ELR (cell line): Measurements from ENCODE around the gene SERPINA5.

Experiments used
- DNase-seq: peaks from one replicate; pipeline ENCODE4 v3.0.0-alpha.2; 2015; ENCODE audit warnings: low read depth

The SERPINA5 gene

GRCh38 chr14:94581127-94581999 lies at the start of gene SERPINA5:
Gene SERPINA5, plus strand, starts transcription at chr14:94581426. Its CDS starts 5,937 bp downstream, at chr14:94587363.
- DNase-seq = peak; percentile 76

GRCh38 chr14:94532447-94532846 lies 48.8 kb upstream of the SERPINA5 start:
- peak; percentile 74 for DNase-seq

- DNase-seq = no peak
These were observed 45.7 kb upstream of the SERPINA5 start for GRCh38 chr14:94535506-94535905.

- DNase-seq = peak; percentile 63
These were observed 44.4 kb upstream of the SERPINA5 start for GRCh38 chr14:94536836-94537235.

- no peak for DNase-seq
These were observed 43.0 kb upstream of the SERPINA5 start for GRCh38 chr14:94538070-94538740.

- DNase-seq = no peak
These were observed 42.0 kb upstream of the SERPINA5 start for GRCh38 chr14:94539181-94539580.

GRCh38 chr14:94540031-94540794 lies 41.0 kb upstream of the SERPINA5 start:
- no peak for DNase-seq

GRCh38 chr14:94541234-94541975 lies 39.8 kb upstream of the SERPINA5 start:
- no peak for DNase-seq

- DNase-seq = peak; percentile 90
These were observed 39.0 kb upstream of the SERPINA5 start for GRCh38 chr14:94542111-94542810.

GRCh38 chr14:94542811-94543440 lies 38.3 kb upstream of the SERPINA5 start:
- DNase-seq = no peak

GRCh38 chr14:94543449-94544124 lies 37.6 kb upstream of the SERPINA5 start:
- DNase-seq = no peak

GRCh38 chr14:94544726-94545125 lies 36.5 kb upstream of the SERPINA5 start:
- no peak for DNase-seq

- DNase-seq = no peak
These were observed 35.9 kb upstream of the SERPINA5 start for GRCh38 chr14:94545131-94545841.

GRCh38 chr14:94547151-94547680 lies 34.0 kb upstream of the SERPINA5 start:
- no peak for DNase-seq

- DNase-seq = no peak
These were observed 33.5 kb upstream of the SERPINA5 start for GRCh38 chr14:94547726-94548125.

GRCh38 chr14:94548131-94548998 lies 32.9 kb upstream of the SERPINA5 start:
- no peak for DNase-seq

GRCh38 chr14:94548999-94549985 lies 31.9 kb upstream of the SERPINA5 start:
- peak; percentile 68 for DNase-seq
